ENCODE results near the gene MYO9B. TPM values are rescaled to one million over a fixed set of nuclear protein-coding genes. Genes with fewer than 3 reads are reported as not detected.

Gene MYO9B
- total and polyA plus RNA-seq, 4 donors: 27.9 to 124 (median 68.8) TPM

- H3K4me3 ChIP-seq (ENCODE audit: low read depth, low read length): no peak overlapping the region
These were observed 35.0 kb downstream of the MYO9B start for GRCh38 chr19:17110599-17110966.

GRCh38 chr19:17111766-17112165 lies 36.2 kb downstream of the MYO9B start:
- Histone ChIP-seq H3K27me3 (ENCODE audit: control insufficient read depth, insufficient read depth, low read length) (no peaks in the 10 kb centered on the region), H3K4me1 (ENCODE audit: control insufficient read depth, insufficient read depth, low read length) (peaks cover 33% of the 10 kb centered on the region), H3K9me3 (ENCODE audit: control insufficient read depth, insufficient read depth, low read length) (no peaks in the 10 kb centered on the region), H3K36me3 (ENCODE audit: control insufficient read depth, insufficient read depth, low read length) (peaks cover 49% of the 10 kb centered on the region), H3K27ac (ENCODE audit: low read depth, low read length) (no peak overlapping the region), H3K4me3 (ENCODE audit: low read depth, low read length) (no peak overlapping the region)
- 100% methylated on average over 2 of the region's 3 CpGs for WGBS (ENCODE audit: insufficient coverage)
- no peak for DNase-seq (ENCODE audit: low read depth in 4 of 6, low spot score in 6 of 6)

More at GRCh38 chr19:17110599-17110966, 35.0 kb downstream of the MYO9B start:
- Histone ChIP-seq H3K9me3 (ENCODE audit: control insufficient read depth, insufficient read depth, low read length) (no peaks in the 10 kb centered on the region), H3K4me1 (ENCODE audit: control insufficient read depth, insufficient read depth, low read length) (peaks cover 26% of the 10 kb centered on the region), H3K36me3 (ENCODE audit: control insufficient read depth, insufficient read depth, low read length) (peaks cover 56% of the 10 kb centered on the region), H3K27me3 (ENCODE audit: control insufficient read depth, insufficient read depth, low read length) (no peaks in the 10 kb centered on the region), H3K27ac (ENCODE audit: low read depth, low read length) (peak overlapping the region; percentile 40)
- 95% methylated on average over 9 of the region's 10 CpGs for WGBS (ENCODE audit: insufficient coverage)
- DNase-seq (ENCODE audit: low read depth in 4 of 6, low spot score in 6 of 6): no peak

GRCh38 chr19:17112271-17112670 lies 36.7 kb downstream of the MYO9B start:
- WGBS (ENCODE audit: insufficient coverage): 85% methylated on average over 17 of the region's 17 CpGs
- no peaks in the 10 kb centered on the region for H3K9me3 ChIP-seq (ENCODE audit: control insufficient read depth, insufficient read depth, low read length)
- no peak for DNase-seq (ENCODE audit: low read depth in 4 of 6, low spot score in 6 of 6)
- peaks cover 47% of the 10 kb centered on the region for H3K36me3 ChIP-seq (ENCODE audit: control insufficient read depth, insufficient read depth, low read length)
- H3K4me3 ChIP-seq (ENCODE audit: low read depth, low read length): no peak overlapping the region
- no peak overlapping the region for H3K27ac ChIP-seq (ENCODE audit: low read depth, low read length)
- no peaks in the 10 kb centered on the region for H3K27me3 ChIP-seq (ENCODE audit: control insufficient read depth, insufficient read depth, low read length)
- peaks cover 32% of the 10 kb centered on the region for H3K4me1 ChIP-seq (ENCODE audit: control insufficient read depth, insufficient read depth, low read length)

GRCh38 chr19:17112700-17113099 lies 37.1 kb downstream of the MYO9B start:
- DNase-seq (ENCODE audit: low read depth in 4 of 6, low spot score in 6 of 6): no peak
- 89% methylated on average over 7 of the region's 7 CpGs for WGBS (ENCODE audit: insufficient coverage)
- no peaks in the 10 kb centered on the region for H3K9me3 ChIP-seq (ENCODE audit: control insufficient read depth, insufficient read depth, low read length)
- H3K4me3 ChIP-seq (ENCODE audit: low read depth, low read length): no peak overlapping the region
- H3K27ac ChIP-seq (ENCODE audit: low read depth, low read length): no peak overlapping the region
- no peaks in the 10 kb centered on the region for H3K27me3 ChIP-seq (ENCODE audit: control insufficient read depth, insufficient read depth, low read length)
- H3K4me1 ChIP-seq (ENCODE audit: control insufficient read depth, insufficient read depth, low read length): peaks cover 28% of the 10 kb centered on the region
- H3K36me3 ChIP-seq (ENCODE audit: control insufficient read depth, insufficient read depth, low read length): peaks cover 44% of the 10 kb centered on the region

GRCh38 chr19:17113127-17113785 lies 37.7 kb downstream of the MYO9B start:
- H3K4me3 ChIP-seq (ENCODE audit: low read depth, low read length): no peak overlapping the region
- 89% methylated on average over 10 of the region's 17 CpGs for WGBS (ENCODE audit: insufficient coverage)
- H3K4me1 ChIP-seq (ENCODE audit: control insufficient read depth, insufficient read depth, low read length): peaks cover 22% of the 10 kb centered on the region
- no peaks in the 10 kb centered on the region for H3K27me3 ChIP-seq (ENCODE audit: control insufficient read depth, insufficient read depth, low read length)
- DNase-seq (ENCODE audit: low read depth in 4 of 6, low spot score in 6 of 6): no peak
- H3K36me3 ChIP-seq (ENCODE audit: control insufficient read depth, insufficient read depth, low read length): peaks cover 39% of the 10 kb centered on the region
- H3K27ac ChIP-seq (ENCODE audit: low read depth, low read length): no peak overlapping the region
- no peaks in the 10 kb centered on the region for H3K9me3 ChIP-seq (ENCODE audit: control insufficient read depth, insufficient read depth, low read length)

- Histone ChIP-seq H3K4me3 (ENCODE audit: low read depth, low read length) (no peak overlapping the region), H3K27me3 (ENCODE audit: control insufficient read depth, insufficient read depth, low read length) (no peaks in the 10 kb centered on the region), H3K4me1 (ENCODE audit: control insufficient read depth, insufficient read depth, low read length) (peaks cover 22% of the 10 kb centered on the region), H3K27ac (ENCODE audit: low read depth, low read length) (no peak overlapping the region), H3K9me3 (ENCODE audit: control insufficient read depth, insufficient read depth, low read length) (no peaks in the 10 kb centered on the region), H3K36me3 (ENCODE audit: control insufficient read depth, insufficient read depth, low read length) (peaks cover 47% of the 10 kb centered on the region)
- WGBS (ENCODE audit: insufficient coverage): 57% methylated on average over 11 of the region's 12 CpGs
- DNase-seq (ENCODE audit: low read depth in 4 of 6, low spot score in 6 of 6): peak in 1 of 6 donors; percentile 26
These were observed 38.8 kb downstream of the MYO9B start for GRCh38 chr19:17114414-17114831.

GRCh38 chr19:17116996-17117702 lies 41.6 kb downstream of the MYO9B start:
- H3K4me1 ChIP-seq (ENCODE audit: control insufficient read depth, insufficient read depth, low read length): peaks cover 20% of the 10 kb centered on the region
- no peak overlapping the region for H3K27ac ChIP-seq (ENCODE audit: low read depth, low read length)
- no peaks in the 10 kb centered on the region for H3K27me3 ChIP-seq (ENCODE audit: control insufficient read depth, insufficient read depth, low read length)
- no peak overlapping the region for H3K4me3 ChIP-seq (ENCODE audit: low read depth, low read length)
- DNase-seq (ENCODE audit: low read depth in 4 of 6, low spot score in 6 of 6): no peak
- H3K9me3 ChIP-seq (ENCODE audit: control insufficient read depth, insufficient read depth, low read length): no peaks in the 10 kb centered on the region
- peaks cover 33% of the 10 kb centered on the region for H3K36me3 ChIP-seq (ENCODE audit: control insufficient read depth, insufficient read depth, low read length)
- 72% methylated on average over 12 of the region's 14 CpGs for WGBS (ENCODE audit: insufficient coverage)

- Histone ChIP-seq H3K27ac (ENCODE audit: low read depth, low read length) (no peak overlapping the region), H3K4me1 (ENCODE audit: control insufficient read depth, insufficient read depth, low read length) (peaks cover 7% of the 10 kb centered on the region)
- WGBS (ENCODE audit: insufficient coverage): 100% methylated on average over 3 of the region's 5 CpGs
These were observed 43.4 kb downstream of the MYO9B start for GRCh38 chr19:17118957-17119356.

GRCh38 chr19:17121736-17122293 lies 46.2 kb downstream of the MYO9B start:
- Histone ChIP-seq H3K9me3 (ENCODE audit: control insufficient read depth, insufficient read depth, low read length) (no peaks in the 10 kb centered on the region), H3K4me1 (ENCODE audit: control insufficient read depth, insufficient read depth, low read length) (peaks cover 10% of the 10 kb centered on the region), H3K36me3 (ENCODE audit: control insufficient read depth, insufficient read depth, low read length) (peaks cover 24% of the 10 kb centered on the region), H3K27me3 (ENCODE audit: control insufficient read depth, insufficient read depth, low read length) (no peaks in the 10 kb centered on the region), H3K27ac (ENCODE audit: low read depth, low read length) (no peak overlapping the region), H3K4me3 (ENCODE audit: low read depth, low read length) (no peak overlapping the region)
- WGBS (ENCODE audit: insufficient coverage): 82% methylated on average over 5 of the region's 9 CpGs
- DNase-seq (ENCODE audit: low read depth in 4 of 6, low spot score in 6 of 6): no peak

More at GRCh38 chr19:17118957-17119356, 43.4 kb downstream of the MYO9B start:
- Histone ChIP-seq H3K27me3 (ENCODE audit: control insufficient read depth, insufficient read depth, low read length) (no peaks in the 10 kb centered on the region), H3K36me3 (ENCODE audit: control insufficient read depth, insufficient read depth, low read length) (peaks cover 22% of the 10 kb centered on the region), H3K9me3 (ENCODE audit: control insufficient read depth, insufficient read depth, low read length) (no peaks in the 10 kb centered on the region), H3K4me3 (ENCODE audit: low read depth, low read length) (no peak overlapping the region)
- no peak for DNase-seq (ENCODE audit: low read depth in 4 of 6, low spot score in 6 of 6)

Data from spinal cord (tissue), 10 donors.